GM12874 (cell line): Measurements from ENCODE around the gene FAM76A.

Experiments used
- TF ChIP-seq, protein P1 (sequence below): IDR thresholded peaks from 2 replicates; pipeline ENCODE4 v1.5.1; 2011; ENCODE audit warnings: low read depth, mild to moderate bottlenecking, control low read depth, low read length, moderate library complexity; ENCODE audit not compliant: insufficient read depth

Gene FAM76A

DNA sequence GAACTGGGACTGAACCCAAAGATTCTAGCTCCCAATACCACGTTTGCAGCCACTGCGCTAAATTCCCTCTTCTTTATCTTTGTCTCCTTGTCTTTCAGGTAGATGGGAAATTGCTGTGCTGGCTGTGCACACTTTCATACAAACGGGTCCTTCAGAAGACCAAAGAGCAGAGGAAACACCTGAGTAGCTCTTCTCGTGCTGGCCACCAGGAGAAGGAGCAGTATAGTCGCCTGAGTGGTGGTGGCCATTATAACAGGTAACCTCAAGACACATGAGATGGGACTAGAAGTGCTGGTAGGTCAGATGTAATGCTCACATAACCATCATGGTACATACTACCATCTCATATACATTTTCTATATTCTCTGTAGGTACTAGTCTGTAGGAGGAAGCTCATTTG, 18.8 kb downstream of the FAM76A start:
- TF ChIP-seq, protein P1, sequence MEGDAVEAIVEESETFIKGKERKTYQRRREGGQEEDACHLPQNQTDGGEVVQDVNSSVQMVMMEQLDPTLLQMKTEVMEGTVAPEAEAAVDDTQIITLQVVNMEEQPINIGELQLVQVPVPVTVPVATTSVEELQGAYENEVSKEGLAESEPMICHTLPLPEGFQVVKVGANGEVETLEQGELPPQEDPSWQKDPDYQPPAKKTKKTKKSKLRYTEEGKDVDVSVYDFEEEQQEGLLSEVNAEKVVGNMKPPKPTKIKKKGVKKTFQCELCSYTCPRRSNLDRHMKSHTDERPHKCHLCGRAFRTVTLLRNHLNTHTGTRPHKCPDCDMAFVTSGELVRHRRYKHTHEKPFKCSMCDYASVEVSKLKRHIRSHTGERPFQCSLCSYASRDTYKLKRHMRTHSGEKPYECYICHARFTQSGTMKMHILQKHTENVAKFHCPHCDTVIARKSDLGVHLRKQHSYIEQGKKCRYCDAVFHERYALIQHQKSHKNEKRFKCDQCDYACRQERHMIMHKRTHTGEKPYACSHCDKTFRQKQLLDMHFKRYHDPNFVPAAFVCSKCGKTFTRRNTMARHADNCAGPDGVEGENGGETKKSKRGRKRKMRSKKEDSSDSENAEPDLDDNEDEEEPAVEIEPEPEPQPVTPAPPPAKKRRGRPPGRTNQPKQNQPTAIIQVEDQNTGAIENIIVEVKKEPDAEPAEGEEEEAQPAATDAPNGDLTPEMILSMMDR, result no peak

DNA sequence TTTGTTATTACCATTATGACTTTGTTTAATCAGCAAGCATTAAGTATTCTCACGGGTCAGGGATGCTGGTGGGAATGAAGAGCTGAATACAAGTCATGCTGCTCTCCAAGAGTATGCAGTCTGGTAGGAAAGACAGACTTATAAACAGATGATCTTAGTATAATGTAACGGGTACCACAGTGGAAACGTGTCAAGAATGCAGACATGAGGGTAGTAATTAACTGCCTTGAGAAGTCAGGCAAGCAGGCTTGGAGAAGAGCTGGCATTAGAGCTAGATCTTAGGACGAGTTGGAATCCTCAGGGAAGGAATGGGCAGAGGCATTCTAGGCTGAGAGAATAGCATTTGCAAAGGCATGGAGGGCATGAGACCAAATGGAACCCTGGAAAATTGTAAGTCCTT, 19.7 kb downstream of the FAM76A start:
- TF ChIP-seq, protein P1, result no peak

DNA sequence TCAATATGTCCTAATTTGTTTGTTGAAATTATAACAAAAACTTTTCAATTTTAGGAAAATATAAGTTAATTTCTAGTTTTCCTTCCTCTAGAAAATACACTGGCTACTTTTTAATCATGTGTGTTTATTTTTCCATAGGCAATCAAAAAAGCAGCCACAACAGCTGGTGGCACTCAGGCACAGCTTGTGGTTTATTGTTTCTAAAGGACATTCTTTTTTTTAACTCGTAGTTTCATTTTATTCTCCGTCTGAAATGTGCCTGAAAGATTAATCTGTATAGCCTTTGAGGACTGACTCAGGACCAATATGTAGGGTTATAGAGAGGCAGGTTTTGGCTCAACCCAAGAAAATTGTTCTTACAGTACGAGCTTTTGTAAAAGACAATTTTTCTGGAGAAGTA, 26.6 kb downstream of the FAM76A start:
- TF ChIP-seq, protein P1, result no peak

DNA sequence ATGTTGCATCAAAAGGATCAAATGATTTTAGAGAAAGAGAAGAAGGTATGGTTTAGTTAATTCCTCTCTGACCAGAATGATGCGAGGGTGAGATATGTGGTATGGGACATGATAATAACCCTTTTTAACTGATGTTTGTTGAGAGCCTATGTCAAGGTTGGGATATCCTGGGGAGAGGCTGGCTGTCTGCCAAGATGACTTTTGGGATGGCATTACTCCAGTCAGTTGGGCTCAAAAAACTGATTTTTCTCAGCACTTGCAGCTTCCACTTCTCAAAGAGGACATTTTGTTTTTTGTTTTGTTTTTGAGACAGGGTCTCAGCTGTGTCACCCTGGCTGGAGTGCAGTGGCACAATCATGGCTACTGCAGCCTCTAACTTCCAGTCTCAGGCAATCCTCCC, 29.5 kb downstream of the FAM76A start:
- TF ChIP-seq, protein P1, result no peak

DNA sequence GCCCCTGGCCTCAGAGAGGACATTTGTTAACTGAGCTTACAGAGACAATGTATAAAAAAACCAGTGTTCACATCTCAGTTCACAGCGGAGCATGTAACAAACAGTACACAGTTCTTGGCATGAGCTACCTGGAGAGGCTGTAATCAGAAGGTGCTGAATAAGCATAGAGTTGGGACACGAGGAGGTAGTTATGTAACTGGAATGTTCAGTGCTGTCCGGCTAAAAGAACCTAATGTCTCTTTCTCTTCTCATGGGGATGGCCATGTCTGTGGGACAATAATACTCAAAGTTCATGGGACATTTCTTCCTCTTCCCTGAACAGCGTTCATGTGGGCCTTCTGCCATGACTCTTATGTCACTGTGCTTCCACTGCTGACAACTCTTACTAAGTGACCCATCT, 30.1 kb downstream of the FAM76A start:
- TF ChIP-seq, protein P1, result no peak

DNA sequence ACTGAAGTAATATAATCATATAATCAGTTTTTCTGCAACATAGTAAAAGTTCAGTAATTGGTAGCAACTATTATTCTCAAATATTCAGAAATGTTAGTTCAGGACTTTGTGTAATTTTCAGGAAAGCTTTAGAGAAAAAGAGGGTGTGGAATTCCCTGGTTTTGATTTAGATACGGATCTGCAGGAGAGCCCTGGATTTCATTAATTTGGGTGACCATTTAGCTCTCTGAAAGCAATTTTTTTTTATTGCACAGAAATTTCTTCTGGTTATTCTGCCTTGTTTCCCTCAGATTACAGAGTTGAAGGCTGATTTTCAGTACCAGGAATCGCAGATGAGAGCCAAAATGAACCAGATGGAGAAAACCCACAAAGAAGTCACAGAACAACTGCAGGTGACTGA, 33.5 kb downstream of the FAM76A start:
- TF ChIP-seq, protein P1, result no peak

DNA sequence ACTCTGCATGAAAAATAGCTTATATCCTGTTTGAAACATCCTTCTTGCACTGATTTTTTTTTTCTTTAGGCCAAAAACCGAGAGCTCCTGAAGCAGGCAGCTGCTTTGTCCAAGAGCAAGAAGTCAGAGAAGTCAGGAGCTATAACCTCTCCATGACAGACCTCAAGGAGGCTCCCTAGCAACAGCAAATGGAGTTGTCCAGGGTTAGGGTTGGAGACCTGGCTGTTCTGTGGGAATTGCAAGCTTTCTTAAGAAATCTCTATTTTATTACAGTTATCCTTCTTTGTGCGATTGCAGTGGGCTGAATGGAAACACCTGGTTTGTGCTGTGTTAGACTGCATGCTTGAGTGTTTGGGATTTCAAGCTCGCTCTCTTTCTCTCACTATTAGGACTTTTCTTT, 34.7 kb downstream of the FAM76A start:
- TF ChIP-seq, protein P1, result no peak

DNA sequence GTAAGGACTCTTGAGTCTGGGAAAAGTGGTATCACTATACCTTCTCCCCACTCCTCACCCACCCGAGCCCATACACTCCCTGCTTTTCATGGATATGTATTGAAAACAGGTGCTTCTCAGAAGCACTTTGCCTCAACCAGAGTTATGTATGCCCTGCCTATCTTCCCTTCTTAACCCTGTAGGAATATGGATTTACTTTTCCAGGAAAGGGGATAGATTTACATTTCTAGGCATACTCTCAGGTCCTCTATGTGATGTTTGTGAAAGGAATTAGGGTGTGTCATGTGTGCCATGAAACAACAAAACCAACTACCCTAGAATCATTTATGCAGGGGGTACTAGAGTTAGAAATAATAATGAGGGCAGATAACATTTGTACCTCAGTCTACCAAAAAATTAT, 36.3 kb downstream of the FAM76A start:
- TF ChIP-seq, protein P1, result no peak
